Skin of body (tissue), 2 donors: ENCODE data around the gene DNAH9. TPM values are rescaled to one million over a fixed set of nuclear protein-coding genes. Genes with fewer than 3 reads are reported as not detected.

Experiments used
- DNase-seq: peaks from one replicate; lab custom pipeline; 2025; lab: John Stamatoyannopoulos, UW
- total RNA-seq: library from RNA; depleted of rRNA; stranded (reverse); fragments of >200 nt; gene quantifications from one replicate; pipeline ENCODE4 v1.2.3, GENCODE V29; 2014

The DNAH9 gene, protein sequence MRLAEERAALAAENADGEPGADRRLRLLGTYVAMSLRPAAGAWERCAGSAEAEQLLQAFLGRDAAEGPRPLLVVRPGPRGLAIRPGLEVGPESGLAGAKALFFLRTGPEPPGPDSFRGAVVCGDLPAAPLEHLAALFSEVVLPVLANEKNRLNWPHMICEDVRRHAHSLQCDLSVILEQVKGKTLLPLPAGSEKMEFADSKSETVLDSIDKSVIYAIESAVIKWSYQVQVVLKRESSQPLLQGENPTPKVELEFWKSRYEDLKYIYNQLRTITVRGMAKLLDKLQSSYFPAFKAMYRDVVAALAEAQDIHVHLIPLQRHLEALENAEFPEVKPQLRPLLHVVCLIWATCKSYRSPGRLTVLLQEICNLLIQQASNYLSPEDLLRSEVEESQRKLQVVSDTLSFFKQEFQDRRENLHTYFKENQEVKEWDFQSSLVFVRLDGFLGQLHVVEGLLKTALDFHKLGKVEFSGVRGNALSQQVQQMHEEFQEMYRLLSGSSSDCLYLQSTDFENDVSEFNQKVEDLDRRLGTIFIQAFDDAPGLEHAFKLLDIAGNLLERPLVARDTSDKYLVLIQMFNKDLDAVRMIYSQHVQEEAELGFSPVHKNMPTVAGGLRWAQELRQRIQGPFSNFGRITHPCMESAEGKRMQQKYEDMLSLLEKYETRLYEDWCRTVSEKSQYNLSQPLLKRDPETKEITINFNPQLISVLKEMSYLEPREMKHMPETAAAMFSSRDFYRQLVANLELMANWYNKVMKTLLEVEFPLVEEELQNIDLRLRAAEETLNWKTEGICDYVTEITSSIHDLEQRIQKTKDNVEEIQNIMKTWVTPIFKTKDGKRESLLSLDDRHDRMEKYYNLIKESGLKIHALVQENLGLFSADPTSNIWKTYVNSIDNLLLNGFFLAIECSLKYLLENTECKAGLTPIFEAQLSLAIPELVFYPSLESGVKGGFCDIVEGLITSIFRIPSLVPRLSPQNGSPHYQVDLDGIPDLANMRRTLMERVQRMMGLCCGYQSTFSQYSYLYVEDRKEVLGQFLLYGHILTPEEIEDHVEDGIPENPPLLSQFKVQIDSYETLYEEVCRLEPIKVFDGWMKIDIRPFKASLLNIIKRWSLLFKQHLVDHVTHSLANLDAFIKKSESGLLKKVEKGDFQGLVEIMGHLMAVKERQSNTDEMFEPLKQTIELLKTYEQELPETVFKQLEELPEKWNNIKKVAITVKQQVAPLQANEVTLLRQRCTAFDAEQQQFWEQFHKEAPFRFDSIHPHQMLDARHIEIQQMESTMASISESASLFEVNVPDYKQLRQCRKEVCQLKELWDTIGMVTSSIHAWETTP (N-terminal part only)
- total RNA-seq, result 2.7 TPM

DNA sequence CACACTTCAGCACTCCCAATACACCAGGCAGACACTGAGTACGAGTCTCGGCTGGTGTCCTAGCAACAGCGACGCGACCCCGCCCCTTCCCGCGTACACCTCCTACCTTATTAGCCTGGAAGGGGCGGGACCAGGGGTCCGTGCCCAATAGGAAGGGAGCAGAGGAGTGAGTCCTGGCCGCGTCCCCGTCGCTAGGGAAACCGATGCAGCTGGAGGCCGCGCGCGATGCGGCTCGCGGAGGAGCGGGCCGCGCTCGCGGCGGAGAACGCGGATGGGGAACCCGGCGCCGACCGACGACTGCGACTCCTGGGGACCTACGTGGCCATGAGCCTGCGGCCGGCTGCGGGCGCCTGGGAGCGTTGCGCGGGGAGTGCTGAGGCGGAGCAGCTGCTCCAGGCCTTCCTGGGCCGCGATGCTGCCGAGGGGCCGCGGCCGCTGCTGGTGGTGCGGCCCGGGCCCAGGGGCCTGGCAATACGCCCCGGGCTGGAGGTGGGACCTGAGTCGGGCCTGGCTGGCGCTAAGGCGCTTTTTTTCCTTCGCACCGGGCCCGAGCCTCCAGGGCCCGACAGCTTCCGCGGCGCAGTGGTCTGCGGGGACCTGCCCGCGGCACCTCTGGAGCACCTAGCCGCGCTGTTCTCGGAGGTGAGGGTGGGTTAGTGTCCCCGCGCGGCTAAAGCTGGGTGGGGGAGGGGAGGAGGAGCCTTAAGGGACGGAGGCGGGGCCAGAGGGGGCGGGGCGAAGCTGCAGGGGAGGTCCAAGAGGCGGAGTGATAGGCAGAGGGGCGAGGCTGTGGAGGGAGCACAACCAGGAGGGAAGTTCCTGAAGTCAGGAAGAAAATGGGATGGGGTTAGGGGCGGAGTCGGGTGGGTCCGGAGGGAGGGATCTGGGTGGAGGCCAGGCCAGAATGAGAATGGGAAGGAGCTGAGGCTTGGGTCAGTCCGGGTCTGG lies at the start of gene DNAH9:
DNAH9 (plus strand) TSS at position 197 of the 948 bp plus-strand sequence; CDS start at position 226, 29 bp downstream.
- DNase-seq, result peak; percentile 88

DNA sequence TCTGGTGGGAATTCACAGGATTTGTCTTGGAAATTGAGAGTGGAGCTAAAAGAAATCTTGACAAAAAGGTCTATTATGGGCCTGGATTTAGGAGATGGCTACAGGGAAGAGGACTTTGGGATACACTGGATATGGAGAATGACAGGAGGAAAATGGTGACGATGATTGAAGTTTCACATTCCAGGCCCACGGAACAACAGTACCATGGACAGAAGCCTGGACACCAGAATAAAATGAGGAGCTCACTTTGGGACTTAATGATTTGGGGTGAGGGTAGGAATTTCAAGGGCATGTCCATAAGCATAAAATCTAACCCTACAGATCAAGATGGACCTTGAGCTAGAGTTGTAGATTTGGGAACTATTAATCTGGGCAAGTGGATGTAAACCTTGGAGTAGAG lies 47.8 kb upstream of the DNAH9 start:
- no peak for DNase-seq

DNA sequence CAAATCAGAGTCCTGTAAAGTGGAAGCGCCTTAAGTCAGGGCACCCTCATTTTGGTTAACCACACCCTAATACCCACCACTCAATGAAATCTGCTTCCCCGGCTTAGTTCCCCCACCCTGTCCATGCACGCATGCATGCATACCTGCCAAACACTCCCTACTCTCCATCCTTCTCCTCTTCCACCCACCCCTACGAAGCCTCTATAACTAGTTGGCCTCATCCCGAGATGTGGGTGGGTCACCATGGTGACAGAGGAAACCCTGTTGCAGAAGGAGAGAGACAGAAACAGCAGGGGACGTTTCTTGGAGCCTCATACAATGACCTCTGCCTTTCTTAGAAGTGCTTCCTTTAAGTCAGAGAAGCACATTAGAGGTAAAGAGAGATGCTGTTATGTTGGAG lies 46.8 kb upstream of the DNAH9 start:
- no peak for DNase-seq

DNA sequence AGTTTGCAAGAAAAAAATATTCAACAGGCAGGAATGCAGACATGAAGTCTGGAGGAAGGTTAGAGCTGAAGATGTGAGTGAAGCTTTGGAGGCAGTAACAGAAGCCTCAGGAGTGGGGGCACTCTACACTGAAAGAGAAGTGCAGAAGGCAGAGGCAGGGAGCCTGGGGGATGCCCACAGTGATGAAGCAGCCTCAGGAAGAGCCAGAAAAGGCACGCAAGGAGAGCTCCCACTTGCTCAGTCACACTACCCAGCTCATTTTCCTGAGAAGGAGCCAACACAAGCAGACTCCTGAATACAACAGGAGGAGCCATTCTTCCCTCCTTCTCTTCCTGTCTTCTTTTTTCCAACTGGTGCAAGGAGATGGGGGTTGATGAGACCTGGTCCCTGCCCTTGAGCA lies 45.1 kb upstream of the DNAH9 start:
- DNase-seq, result no peak

DNA sequence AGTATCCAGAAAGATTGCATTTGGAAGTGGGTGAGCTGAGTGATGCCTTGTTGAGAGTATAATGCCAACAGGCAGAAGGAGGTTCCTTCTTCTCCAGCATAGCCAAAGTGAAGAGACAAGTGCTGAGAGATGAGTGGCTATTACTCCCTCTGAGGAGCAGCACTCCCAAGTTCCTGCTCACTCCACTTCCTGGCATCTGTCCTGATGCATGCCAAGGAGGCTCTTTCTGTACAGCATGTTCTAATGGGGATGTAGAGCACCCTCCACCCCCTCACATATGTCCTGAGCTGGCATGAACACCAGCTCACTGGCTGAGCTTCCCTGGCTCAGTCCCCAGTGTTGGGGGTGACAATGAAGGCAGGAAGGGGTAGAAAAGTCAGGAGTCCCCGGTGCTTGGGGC lies 44.2 kb upstream of the DNAH9 start:
- DNase-seq, result no peak

DNA sequence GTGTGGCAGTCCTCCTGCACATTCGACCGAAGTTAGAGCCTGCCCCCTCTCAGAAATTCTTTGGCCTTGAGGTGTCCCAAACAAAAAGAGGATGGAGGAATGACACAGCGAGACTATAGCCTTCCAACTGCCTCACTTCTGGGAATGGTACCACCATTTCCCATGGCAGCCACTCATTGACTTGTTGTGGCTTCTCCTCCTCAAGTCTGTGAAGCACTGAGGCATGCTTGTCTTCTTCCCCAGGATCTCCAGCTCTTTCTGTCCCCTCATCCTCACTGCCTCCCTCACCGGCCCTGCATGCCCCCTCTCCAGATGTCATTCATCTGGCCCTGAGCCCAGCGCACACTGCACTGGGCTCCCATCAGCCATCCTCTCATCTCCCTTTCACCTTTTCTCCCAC lies 43.7 kb upstream of the DNAH9 start:
- DNase-seq, result no peak

DNA sequence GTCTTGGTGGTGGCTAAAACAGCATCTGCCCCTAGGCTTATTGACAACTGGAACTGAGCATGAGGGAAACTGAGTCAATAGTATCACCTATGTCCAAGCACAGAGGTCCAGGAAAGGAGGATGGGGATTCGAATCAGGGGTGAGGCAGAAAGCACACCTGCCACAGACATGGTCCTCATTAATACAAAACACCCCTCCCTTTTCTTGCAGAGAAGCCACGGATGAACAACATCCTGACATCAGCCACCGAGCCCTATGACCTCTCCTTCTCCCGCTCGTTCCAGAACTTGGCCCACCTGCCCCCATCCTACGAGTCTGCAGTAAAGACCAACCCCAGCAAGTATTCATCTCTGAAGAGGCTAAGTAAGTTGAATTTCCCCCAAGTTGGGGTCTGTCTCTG lies 42.7 kb upstream of the DNAH9 start:
- no peak for DNase-seq

DNA sequence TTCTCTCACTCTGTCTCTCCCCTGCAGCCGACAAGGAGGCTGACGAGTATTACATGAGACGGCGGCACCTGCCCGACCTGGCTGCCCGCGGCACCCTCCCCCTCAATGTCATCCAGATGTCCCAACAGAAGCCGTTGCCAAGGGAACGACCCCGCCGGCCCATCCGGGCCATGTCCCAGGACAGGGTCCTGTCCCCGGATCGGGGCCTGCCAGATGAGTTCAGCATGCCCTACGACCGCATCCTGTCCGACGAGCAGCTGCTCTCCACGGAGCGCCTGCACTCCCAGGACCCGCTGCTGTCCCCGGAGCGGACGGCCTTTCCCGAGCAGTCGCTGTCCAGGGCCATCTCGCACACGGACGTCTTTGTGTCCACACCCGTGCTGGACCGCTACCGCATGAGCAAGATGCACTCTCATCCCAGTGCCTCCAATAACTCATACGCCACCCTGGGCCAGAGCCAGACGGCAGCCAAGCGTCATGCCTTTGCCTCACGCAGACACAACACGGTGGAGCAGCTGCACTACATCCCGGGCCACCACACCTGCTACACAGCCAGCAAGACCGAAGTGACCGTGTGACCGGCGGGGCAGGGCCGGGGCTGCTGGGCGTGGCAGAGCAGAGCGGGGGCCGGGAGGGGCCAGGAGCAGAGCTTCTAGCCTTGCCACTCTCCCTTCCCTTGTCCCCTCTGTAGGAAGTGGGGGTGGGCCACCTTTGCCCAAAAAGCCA lies 40.4 kb upstream of the DNAH9 start:
- DNase-seq, result no peak

DNA sequence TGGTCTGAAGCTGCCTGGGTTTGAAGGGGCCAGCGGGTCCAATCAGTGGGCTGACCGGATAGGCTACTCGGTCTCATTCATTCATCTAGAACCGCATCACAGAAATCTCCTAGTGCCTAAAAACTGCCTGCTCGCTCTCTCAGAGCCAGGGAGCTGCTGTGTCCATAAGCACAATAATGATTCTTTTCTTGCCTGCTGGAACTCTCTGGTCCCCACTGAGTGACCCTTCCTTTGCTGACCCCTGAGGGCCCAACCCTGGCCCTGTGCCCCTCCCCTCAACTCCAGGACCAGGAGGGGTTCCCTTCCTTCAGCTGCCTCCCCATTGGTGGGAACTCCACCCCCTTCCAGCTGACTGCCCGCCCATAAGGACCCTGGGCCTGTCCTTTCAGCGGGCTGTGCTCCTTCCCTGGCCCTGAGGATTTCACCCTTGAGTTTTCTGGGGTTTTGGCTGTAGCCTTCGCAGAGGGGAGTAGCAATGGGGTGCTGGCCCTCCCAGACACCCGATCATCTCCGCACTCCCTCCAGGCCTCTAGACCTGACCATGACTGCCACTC lies 39.5 kb upstream of the DNAH9 start:
- DNase-seq, result no peak

DNA sequence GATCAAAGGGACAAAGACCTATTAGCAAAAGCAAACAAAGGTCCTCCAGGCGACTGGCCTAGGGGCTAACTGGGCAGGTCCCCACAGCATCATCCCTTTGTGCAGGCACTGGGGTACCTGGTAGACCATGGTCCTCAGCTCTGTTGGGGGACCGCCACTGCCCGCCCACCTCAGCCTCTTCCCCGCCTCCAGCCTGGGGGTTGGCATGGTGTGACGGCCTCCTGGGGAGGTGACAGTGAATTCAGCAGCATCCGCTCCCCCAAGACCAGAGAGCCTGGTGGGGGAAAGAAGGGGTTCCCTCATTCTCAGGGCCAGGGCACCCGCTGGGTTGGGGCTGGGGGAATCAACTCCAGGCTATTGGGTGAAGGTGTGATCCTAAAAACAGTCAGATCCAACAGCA lies 38.7 kb upstream of the DNAH9 start:
- DNase-seq, result no peak

DNA sequence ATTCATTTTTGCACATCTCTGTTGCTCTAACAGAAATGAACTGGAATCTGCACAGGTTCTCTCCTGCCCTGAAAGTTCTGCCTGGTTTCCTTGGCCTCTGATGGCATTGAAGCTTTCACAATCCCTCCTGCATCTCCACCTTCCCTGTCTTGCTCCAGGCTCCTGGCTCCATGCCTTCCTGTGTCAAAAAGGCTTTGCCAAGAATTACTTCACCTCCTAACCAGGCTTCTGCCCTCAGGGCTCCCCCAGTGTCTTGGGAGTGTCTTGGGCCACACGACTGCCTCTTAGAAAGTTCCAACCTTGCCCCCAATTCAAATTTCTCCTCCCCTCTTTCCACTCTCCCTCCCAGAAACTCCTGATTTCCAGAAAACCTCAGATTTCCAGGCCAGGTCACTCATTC lies 37.0 kb upstream of the DNAH9 start:
- no peak for DNase-seq

DNA sequence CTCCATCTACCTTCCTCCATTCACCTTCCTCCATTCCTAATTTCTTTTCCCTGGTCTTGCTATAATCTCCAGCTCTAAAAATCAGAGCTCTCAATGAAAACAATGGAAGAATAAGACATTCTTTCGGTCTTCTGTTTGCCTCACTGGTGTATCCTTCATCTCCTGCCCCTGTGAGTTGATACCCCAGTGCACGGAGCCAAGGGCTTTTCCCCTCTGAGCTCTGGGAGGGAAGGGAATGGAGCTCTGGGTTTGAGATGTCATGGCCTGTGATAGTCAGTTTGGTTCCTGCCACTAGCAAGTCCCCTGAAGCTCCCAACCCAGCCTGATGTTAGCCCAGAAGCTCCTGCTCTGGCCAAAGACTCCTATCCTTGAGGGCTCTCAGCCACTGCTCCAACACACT lies 36.6 kb upstream of the DNAH9 start:
- DNase-seq, result no peak

DNA sequence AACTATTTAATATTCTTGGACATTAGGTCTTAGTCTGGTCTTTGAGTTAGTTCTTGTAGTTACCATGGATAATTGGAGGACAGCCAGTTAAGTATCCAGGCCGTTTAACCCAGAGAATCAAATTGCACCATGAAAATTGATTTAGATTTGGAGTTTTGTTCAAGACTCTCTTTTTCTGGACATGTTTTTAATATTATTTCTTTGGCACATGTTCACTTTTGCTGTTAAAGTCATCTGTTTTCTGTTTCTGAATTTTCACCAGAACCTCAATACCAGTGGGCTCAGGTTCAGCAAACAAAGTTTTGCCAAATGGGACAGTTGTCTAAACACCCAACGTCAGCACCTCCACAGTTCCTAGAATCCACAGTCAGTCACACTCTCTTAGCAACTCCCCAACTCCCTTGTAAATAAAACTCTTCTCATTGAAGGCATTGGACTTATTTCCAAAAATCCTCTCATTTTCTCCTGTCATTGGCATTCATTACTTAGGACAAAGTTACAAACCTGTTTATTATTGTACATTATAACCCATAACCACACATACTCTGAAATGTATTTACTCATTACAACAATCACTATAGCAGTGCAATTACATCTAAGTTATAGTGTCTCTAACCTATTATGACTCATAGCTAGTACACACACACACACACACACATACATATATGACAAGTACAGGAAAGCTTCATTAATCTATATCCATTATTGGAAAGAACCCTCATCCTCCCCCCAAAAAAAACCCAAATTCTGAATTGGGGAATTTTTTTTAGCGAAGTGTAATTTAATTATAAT lies 33.5 kb upstream of the DNAH9 start:
- peak; percentile 93 for DNase-seq

DNA sequence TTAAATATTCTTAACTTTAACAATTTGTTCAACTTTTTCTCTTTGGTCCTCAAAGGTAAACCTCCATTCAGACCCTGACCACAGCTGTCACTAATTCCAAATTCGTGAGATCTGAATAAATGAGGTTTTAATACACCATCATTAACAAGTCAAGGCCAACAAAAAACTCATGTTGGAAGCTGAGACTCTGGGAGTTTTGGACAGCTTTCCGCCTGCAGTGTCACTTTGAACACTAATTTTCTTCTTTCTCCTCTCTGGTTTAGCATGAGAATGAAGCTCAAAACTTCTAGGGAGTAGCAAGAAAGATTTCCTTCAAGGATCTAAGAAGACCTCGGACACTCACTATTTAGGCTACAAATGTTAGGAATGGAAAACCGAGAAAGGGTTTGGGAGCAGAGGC lies 32.7 kb upstream of the DNAH9 start:
- DNase-seq, result no peak

DNA sequence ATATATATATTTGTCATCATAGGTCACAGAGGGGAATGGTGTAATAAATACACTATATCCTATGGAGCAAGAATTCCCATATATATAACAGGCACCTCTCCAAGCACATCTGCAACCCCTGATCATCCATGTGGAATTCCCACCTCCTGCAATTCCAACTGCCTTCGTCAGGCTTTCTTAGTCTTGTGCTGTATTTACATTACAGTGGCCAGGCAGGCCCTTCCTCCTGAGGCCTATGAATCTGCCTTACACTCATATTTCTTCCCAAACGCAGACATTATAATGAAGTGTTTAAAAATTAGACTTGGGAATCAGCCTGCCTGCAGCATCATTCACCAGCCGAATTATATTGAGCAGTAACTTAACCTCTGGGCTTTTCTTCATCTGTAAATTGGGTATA lies 19.3 kb upstream of the DNAH9 start:
- DNase-seq, result peak; percentile 44

DNA sequence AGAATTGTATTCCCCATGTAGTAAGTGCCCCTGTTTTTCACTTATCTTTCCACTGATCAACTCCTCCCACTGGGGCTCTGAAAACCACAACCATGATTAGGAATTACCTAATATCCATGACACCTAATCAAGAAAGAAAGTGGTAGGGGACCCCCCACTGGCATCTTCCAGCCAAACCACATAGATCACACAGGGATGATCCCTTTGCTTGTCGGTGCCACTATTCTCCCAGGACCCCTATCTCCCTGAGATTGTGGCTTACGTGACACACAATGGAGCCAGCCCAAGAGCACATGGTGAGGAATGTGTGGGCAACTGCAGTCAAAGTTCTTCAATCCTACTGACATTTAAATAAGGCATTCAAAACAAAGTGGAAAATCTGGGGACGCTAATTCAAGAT lies 17.6 kb upstream of the DNAH9 start:
- DNase-seq, result no peak

DNA sequence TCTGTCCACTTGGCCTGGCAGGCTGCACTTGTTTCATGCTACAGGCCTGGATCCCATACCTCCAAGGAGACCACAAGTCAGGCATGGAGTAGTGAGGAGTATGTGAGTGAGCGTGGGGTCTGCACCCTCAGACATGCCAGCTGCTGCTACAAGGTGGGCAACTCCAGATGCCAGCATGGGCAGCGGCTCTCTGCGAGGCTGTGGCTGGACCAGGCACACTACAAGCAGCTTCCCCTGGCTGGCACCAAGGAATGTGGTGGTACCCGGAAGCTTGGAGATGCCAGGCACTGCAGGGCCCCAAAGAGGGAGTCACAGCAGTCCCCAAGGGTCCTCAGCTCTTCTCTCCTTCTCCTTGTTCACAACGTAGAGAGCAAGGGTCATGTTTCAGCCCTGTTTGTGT lies 16.1 kb upstream of the DNAH9 start:
- no peak for DNase-seq

DNA sequence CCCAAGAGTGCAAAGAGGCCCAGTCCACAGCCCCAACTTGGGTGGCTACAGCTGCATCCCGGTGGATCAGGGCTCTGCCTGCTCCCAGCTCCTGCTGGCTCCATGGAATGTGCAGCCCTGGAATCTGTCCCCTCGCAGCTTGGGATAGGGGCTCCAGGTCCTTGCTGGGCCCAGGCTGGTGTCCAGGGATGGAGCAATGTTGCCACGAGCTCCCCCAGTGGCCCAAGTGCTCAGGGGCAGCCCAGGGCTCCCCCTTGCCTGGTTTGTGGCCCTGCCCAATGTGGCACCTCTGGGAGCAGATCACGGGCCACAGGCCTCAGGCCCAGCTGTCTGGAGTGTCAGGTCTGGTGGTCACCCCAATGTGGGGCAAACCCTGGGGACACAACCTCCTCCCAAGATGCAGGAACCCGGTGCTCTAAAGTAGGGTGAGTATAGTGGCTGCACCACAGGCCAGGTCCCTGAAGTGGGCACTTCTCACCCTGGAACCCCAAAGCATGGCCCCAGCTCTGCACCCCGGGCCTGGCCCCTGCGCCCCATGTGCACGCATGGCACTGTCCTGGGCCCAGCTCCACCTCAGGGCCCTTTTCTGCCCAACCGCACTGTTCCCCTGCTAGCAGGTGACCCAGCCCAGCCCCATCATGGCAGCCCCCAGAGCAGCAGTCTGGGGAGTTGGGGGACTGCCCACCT lies 14.8 kb upstream of the DNAH9 start:
- DNase-seq, result no peak
